SK-N-SH (cell line): Measurements from ENCODE around the gene PNPLA2. TPM values are rescaled to one million over a fixed set of nuclear protein-coding genes. Genes with fewer than 3 reads are reported as not detected.

Experiments
- CTCF ChIA-PET: fragments of 300-600, 350-600 bp; formaldehyde crosslinking; extraction: SDS; loops from one replicate; lab custom pipeline; 2021; lab: Yijun Ruan, JAX
- POLR2A ChIA-PET: fragments of 350-600 bp; sonication (Branson Sonifier 250); formaldehyde crosslinking; extraction: SDS; loops from one replicate; lab custom pipeline; 2020; ENCODE audit warnings: antibody characterized with exemption, inconsistent platforms; lab: Yijun Ruan, JAX
- DNase-seq: peaks from one replicate; pipeline ENCODE4 v3.0.0; 2012
- H2AFZ ChIP-seq: fragments of 200-600 bp; sonication (generic); 2 replicates; pipeline ENCODE4 v1.8.1; 2016; ENCODE audit warnings: antibody characterized with exemption, mild to moderate bottlenecking, low read depth
- H3F3A ChIP-seq: fragments of 200-600 bp; sonication (generic); replicated peaks from 2 replicates; pipeline ENCODE3; 2016; ENCODE audit warnings: antibody characterized with exemption, mild to moderate bottlenecking; ENCODE audit not compliant: insufficient read depth
- H3K27ac ChIP-seq, 2 experiments: fragments of 200-500 bp in 1 of 2; fragments of 200-600 bp in 1 of 2; sonication (Bioruptor generic) in 1 of 2; sonication (generic), shearing (Covaris generic) in 1 of 2; 2 replicates each; pipeline versions ENCODE4 v1.5.1 to v1.6.1; 2014 to 2016; ENCODE audit warnings: low read depth in 2 of 2, inconsistent platforms in 1 of 2, low read length in 1 of 2, mild to moderate bottlenecking in 1 of 2, mixed read lengths in 1 of 2
- H3K27me3 ChIP-seq: fragments of 200-600 bp; sonication (generic), shearing (Covaris generic); 2 replicates; pipeline ENCODE4 v1.6.1; 2016; ENCODE audit warnings: mixed run types; ENCODE audit not compliant: insufficient read depth
- H3K36me3 ChIP-seq, 2 experiments: fragments of 200-500 bp in 1 of 2; fragments of 200-600 bp in 1 of 2; sonication (Bioruptor generic) in 1 of 2; sonication (generic) in 1 of 2; replicated peaks in 1 of 2; 2 replicates each; pipeline versions ENCODE3 to v1.5.1; 2014 to 2016; ENCODE audit warnings: low read length in 1 of 2, mild to moderate bottlenecking in 1 of 2; ENCODE audit not compliant: insufficient read depth in 2 of 2, control insufficient read depth in 1 of 2
- H3K4me1 ChIP-seq, 2 experiments: fragments of 200-500 bp in 1 of 2; fragments of 200-600 bp in 1 of 2; sonication (Bioruptor generic) in 1 of 2; sonication (generic), shearing (Covaris generic) in 1 of 2; 2 replicates each; pipeline versions ENCODE4 v1.5.1 to v1.6.1; 2014 to 2016; ENCODE audit warnings: low read depth in 1 of 2, low read length in 1 of 2, mixed run types in 1 of 2; ENCODE audit not compliant: insufficient read depth in 2 of 2, control insufficient read depth in 1 of 2
- H3K4me2 ChIP-seq: fragments of 200-600 bp; sonication (generic), shearing (Covaris generic); 2 replicates; pipeline ENCODE4 v1.6.1; 2017; ENCODE audit warnings: mixed run types
- H3K4me3 ChIP-seq, 2 experiments: fragments of 200-500 bp in 1 of 2; fragments of 200-600 bp in 1 of 2; sonication (Bioruptor generic) in 1 of 2; sonication (generic), shearing (Covaris generic) in 1 of 2; 2 replicates each; pipeline versions ENCODE4 v1.5.1 to v1.8.1; 2014 to 2016; ENCODE audit warnings: low read depth in 2 of 2, inconsistent platforms in 1 of 2, low read length in 1 of 2, mild to moderate bottlenecking in 1 of 2, mixed read lengths in 1 of 2, moderate library complexity in 1 of 2
- H3K79me2 ChIP-seq: fragments of 200-600 bp; sonication (generic); 2 replicates; pipeline ENCODE4 v1.8.1; 2017; ENCODE audit warnings: mild to moderate bottlenecking; ENCODE audit not compliant: insufficient read depth
- H3K9ac ChIP-seq: fragments of 200-600 bp; sonication (generic); 2 replicates; pipeline ENCODE4 v1.6.1; 2017; ENCODE audit warnings: mixed run types
- H3K9me2 ChIP-seq: fragments of 200-600 bp; sonication (generic); 2 replicates; pipeline ENCODE4 v1.6.1; 2017; ENCODE audit warnings: mixed run types
- H3K9me3 ChIP-seq: fragments of 200-600 bp; sonication (generic); 2 replicates; pipeline ENCODE4 v1.6.1; 2017; ENCODE audit warnings: mixed run types, mild to moderate bottlenecking, moderate library complexity
- H4K20me1 ChIP-seq: fragments of 200-600 bp; sonication (generic); 2 replicates; pipeline ENCODE4 v1.6.1; 2017; ENCODE audit warnings: mild to moderate bottlenecking, mixed run types; ENCODE audit not compliant: insufficient read depth
- CHD2 ChIP-seq: fragments of 150-350 bp; IDR thresholded peaks from 2 replicates; pipeline ENCODE4 v1.6.1; 2018; ENCODE audit warnings: low read length; ENCODE audit not compliant: partially characterized antibody
- ELF1 ChIP-seq: IDR thresholded peaks from 2 replicates; pipeline ENCODE4 v1.4.0; 2012
- EP300 ChIP-seq, 2 experiments: IDR thresholded peaks; 2 replicates each; pipeline versions ENCODE4 v1.4.0 to v1.6.1; 2012; ENCODE audit warnings: borderline replicate concordance in 1 of 2, low read depth in 1 of 2, low read length in 1 of 2
- EZH2phosphoT487 ChIP-seq: fragments of 200-600 bp; sonication (generic); IDR thresholded peaks from 2 replicates; pipeline ENCODE4 v1.6.1; 2017; ENCODE audit warnings: low read depth, mixed run types, mild to moderate bottlenecking, antibody characterized with exemption, moderate library complexity, borderline replicate concordance
- FOXM1 ChIP-seq: IDR thresholded peaks from 2 replicates; pipeline ENCODE4 v1.4.0; 2012; ENCODE audit warnings: low read depth, mild to moderate bottlenecking
- IRF3 ChIP-seq: fragments of 150-350 bp; IDR thresholded peaks from 2 replicates; pipeline ENCODE4 v1.6.1; 2016; ENCODE audit warnings: mild to moderate bottlenecking, low read depth, low read length
- MXI1 ChIP-seq: IDR thresholded peaks from 2 replicates; pipeline ENCODE4 v1.6.1; 2012; ENCODE audit warnings: mild to moderate bottlenecking, low read depth, low read length, improper control_type of control experiment
- NRF1 ChIP-seq: IDR thresholded peaks from 2 replicates; pipeline ENCODE4 v1.6.1; 2012; ENCODE audit warnings: low read depth, mild to moderate bottlenecking, low read length
- PBX3 ChIP-seq: IDR thresholded peaks from 2 replicates; pipeline ENCODE4; 2012
- POLR2AphosphoS5 ChIP-seq: IDR thresholded peaks from 2 replicates; pipeline ENCODE4 v1.6.1; 2012; ENCODE audit warnings: low read depth, low read length
- RFX5 ChIP-seq: IDR thresholded peaks from 2 replicates; pipeline ENCODE4 v1.6.1; 2012; ENCODE audit warnings: mild to moderate bottlenecking, improper control_type of control experiment, low read length
- SIN3A ChIP-seq: IDR thresholded peaks from 2 replicates; pipeline ENCODE4 v1.6.1; 2012; ENCODE audit warnings: low read depth, mild to moderate bottlenecking, low read length, moderate library complexity, borderline replicate concordance
- TAF1 ChIP-seq: IDR thresholded peaks from 2 replicates; pipeline ENCODE4 v1.6.1; 2012; ENCODE audit warnings: low read depth, mild to moderate bottlenecking, low read length, moderate library complexity, borderline replicate concordance
- YY1 ChIP-seq: IDR thresholded peaks from 2 replicates; pipeline ENCODE4 v1.4.0; 2012; ENCODE audit warnings: low read depth, mild to moderate bottlenecking
- WGBS: methylation state at CpG from one replicate; pipeline ENCODE4 v1.1.6; 2017; ENCODE audit warnings: low lambda C conversion rate; 5-methylcytosine and 5-hydroxymethylcytosine counted together
- polyA plus RNA-seq, 3 experiments: library from polyadenylated mRNA; depleted of rRNA; stranded (reverse); fragments of >200 nt; gene quantifications; 2 replicates each; pipeline ENCODE4 v1.2.3, GENCODE V29; 2012
- TF ChIP-seq, protein P1 (sequence below): IDR thresholded peaks from 2 replicates; pipeline ENCODE4 v1.4.0; 2012; ENCODE audit warnings: low read depth
- TF ChIP-seq, protein P2 (sequence below): IDR thresholded peaks from 2 replicates; pipeline ENCODE4 v1.4.0; 2012; ENCODE audit warnings: low read depth, borderline replicate concordance
- TF ChIP-seq, protein P3 (sequence below): IDR thresholded peaks from 2 replicates; pipeline ENCODE4 v1.6.1; 2012; ENCODE audit warnings: mild to moderate bottlenecking, low read depth, low read length, moderate library complexity

The PNPLA2 gene
- polyA plus RNA-seq, 1 of the 3 experiments (the other 2 are of a cell fraction) = 60.3 TPM

DNA sequence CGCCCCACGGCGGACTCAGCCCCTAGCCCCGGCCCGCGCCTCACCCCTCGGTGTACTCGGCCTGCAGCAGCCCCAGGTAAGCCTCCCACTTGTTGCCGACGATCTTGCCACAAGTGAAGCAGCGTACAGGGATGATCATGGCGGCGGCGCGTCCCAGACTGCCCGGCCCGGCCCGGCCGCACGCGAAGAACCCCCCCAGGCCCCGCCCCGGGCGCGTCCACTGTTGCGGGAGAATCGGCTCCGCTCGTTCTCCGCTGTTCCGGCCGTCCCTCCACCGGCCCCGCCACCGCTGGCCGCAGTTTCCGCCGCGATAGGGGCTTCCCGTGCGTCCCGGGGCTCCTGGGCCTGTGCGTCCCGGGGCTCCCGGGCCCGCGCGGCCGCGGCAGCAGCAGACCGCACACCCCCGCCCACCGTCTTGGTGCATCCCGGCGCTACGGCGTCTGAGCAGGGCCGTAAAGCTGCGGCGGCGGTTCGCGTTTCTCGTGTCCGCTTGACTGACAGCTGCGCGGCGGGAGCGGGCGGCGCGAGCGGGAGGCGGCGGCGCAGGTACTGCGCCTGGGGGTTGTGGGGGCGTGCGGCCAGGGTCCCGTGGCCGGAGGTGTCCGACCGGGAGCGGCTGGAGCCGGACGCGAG, 23.8 kb downstream of the PNPLA2 start, which contains the start of the genes POLR2L and TSPAN4:
Gene POLR2L (minus strand): TSS at position 160 of the 633 bp plus-strand sequence. CDS start 21 bp downstream, at position 139.
Gene TSPAN4 (plus strand): TSS at position 483 of the 633 bp plus-strand sequence. CDS start 7,453 bp downstream, outside the sequence.
- peaks cover 76% of the 10 kb centered on the region for H3K79me2 ChIP-seq
- H3K27me3 ChIP-seq = no peaks in the 10 kb centered on the region
- peaks cover 24 to 35% of the 10 kb centered on the region in 2 experiments; a peak in 3 of 4 replicates for H3K4me1 ChIP-seq
- ChIA-PET CTCF (interaction anchor here (1.1 to 7.5 kb wide), 3 partner anchors 31 to 208 kb away, joined by 3 to 70 read pairs (median 4); no protein-coding TSS in a partner anchor), POLR2A (interaction anchor here (0.8 to 2.6 kb wide), 8 partner anchors 9 to 212 kb away, joined by 3 to 13 read pairs (median 5); partner anchors contain the start of genes CD151, PNPLA2 and RPLP2)
- DNase-seq = peak; percentile 97
- peaks cover 47% of the 10 kb centered on the region for H4K20me1 ChIP-seq
- H3K9me2 ChIP-seq = no peaks in the 10 kb centered on the region
- WGBS = no CpG with 5 or more reads among the region's 87 CpGs
- TF ChIP-seq RFX5 = no peak
- TF ChIP-seq CHD2 = no peak
- TF ChIP-seq PBX3 = peak; percentile 98
- TF ChIP-seq TAF1 = peak; percentile 97
- TF ChIP-seq, protein P1, sequence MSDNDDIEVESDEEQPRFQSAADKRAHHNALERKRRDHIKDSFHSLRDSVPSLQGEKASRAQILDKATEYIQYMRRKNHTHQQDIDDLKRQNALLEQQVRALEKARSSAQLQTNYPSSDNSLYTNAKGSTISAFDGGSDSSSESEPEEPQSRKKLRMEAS = peak; percentile 97
- no peak for TF ChIP-seq EZH2phosphoT487
- TF ChIP-seq FOXM1 = 0 out of 2 replicates have a peak, but pooled peaks have one; percentile 42
- TF ChIP-seq, protein P2, sequence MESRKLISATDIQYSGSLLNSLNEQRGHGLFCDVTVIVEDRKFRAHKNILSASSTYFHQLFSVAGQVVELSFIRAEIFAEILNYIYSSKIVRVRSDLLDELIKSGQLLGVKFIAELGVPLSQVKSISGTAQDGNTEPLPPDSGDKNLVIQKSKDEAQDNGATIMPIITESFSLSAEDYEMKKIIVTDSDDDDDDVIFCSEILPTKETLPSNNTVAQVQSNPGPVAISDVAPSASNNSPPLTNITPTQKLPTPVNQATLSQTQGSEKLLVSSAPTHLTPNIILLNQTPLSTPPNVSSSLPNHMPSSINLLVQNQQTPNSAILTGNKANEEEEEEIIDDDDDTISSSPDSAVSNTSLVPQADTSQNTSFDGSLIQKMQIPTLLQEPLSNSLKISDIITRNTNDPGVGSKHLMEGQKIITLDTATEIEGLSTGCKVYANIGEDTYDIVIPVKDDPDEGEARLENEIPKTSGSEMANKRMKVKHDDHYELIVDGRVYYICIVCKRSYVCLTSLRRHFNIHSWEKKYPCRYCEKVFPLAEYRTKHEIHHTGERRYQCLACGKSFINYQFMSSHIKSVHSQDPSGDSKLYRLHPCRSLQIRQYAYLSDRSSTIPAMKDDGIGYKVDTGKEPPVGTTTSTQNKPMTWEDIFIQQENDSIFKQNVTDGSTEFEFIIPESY = 0 out of 2 replicates have a peak, but pooled peaks have one; percentile 9
- peak; percentile 79 for TF ChIP-seq YY1
- TF ChIP-seq POLR2AphosphoS5 = peak; percentile 99
- TF ChIP-seq MXI1 = peak; percentile 100
- 0 out of 2 replicates have a peak, but pooled peaks have one; percentile 9 for TF ChIP-seq ELF1
- peak; percentile 99 for TF ChIP-seq SIN3A
- TF ChIP-seq NRF1 = peak; percentile 44
- TF ChIP-seq, protein P3, sequence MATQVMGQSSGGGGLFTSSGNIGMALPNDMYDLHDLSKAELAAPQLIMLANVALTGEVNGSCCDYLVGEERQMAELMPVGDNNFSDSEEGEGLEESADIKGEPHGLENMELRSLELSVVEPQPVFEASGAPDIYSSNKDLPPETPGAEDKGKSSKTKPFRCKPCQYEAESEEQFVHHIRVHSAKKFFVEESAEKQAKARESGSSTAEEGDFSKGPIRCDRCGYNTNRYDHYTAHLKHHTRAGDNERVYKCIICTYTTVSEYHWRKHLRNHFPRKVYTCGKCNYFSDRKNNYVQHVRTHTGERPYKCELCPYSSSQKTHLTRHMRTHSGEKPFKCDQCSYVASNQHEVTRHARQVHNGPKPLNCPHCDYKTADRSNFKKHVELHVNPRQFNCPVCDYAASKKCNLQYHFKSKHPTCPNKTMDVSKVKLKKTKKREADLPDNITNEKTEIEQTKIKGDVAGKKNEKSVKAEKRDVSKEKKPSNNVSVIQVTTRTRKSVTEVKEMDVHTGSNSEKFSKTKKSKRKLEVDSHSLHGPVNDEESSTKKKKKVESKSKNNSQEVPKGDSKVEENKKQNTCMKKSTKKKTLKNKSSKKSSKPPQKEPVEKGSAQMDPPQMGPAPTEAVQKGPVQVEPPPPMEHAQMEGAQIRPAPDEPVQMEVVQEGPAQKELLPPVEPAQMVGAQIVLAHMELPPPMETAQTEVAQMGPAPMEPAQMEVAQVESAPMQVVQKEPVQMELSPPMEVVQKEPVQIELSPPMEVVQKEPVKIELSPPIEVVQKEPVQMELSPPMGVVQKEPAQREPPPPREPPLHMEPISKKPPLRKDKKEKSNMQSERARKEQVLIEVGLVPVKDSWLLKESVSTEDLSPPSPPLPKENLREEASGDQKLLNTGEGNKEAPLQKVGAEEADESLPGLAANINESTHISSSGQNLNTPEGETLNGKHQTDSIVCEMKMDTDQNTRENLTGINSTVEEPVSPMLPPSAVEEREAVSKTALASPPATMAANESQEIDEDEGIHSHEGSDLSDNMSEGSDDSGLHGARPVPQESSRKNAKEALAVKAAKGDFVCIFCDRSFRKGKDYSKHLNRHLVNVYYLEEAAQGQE = peak; percentile 63; the same call in 1 of the 2 replicates
- TF ChIP-seq EP300 (IDR thresholded peaks at IDR 0.05; ENCODE audit: borderline replicate concordance in 1 of 2, low read depth in 1 of 2, low read length in 1 of 2) = peak in 1 of 2 experiments; percentile 52; a peak in 1 of 4 replicates
- TF ChIP-seq IRF3 = no peak
- peak within 1 kb of the TSS; percentile 95 to 100 for H3K4me3 ChIP-seq
- H3K9me3 ChIP-seq = no peaks in the 10 kb centered on the region
- H3K27ac ChIP-seq = peak within 1 kb of the TSS; percentile 91 to 96
- peak within 1 kb of the TSS; percentile 100 for H3K4me2 ChIP-seq
- peaks cover 50% of the 10 kb centered on the region for H3F3A ChIP-seq
- H3K9ac ChIP-seq = peak within 1 kb of the TSS; percentile 97
- H3K36me3 ChIP-seq = peaks cover 17 to 30% of the 10 kb centered on the region in 2 experiments
- H2AFZ ChIP-seq = no peak within 1 kb of the TSS
